Measurements from ENCODE around the gene FGF14.

Gene FGF14

GRCh38 chr13:101763191-101763590 is 638.7 kb downstream of the FGF14 start:
- no peaks in the 10 kb centered on the region for H3K9me3 ChIP-seq (ENCODE audit: control insufficient read depth, insufficient read depth, low read depth, low read length)
- H3K27ac ChIP-seq (ENCODE audit: extremely low read depth, low read depth, low read length) = no peak overlapping the region
- ChIA-PET POLR2A (no interaction called here), CTCF (no interaction called here)
- no peak overlapping the region for H3K4me3 ChIP-seq (ENCODE audit: low read depth, low read length)
- no peaks in the 10 kb centered on the region for H3K4me1 ChIP-seq (ENCODE audit: control insufficient read depth, insufficient read depth, low read length)
- no peak for TF ChIP-seq ZEB2 (tag by site-specific recombination; IDR thresholded peaks at IDR 0.05)
- H3K36me3 ChIP-seq (ENCODE audit: control insufficient read depth in 2 of 2, insufficient read depth in 1 of 2, low read length in 2 of 2) = no peaks in the 10 kb centered on the region

- POLR2A ChIA-PET = no interaction called here
- Histone ChIP-seq H3K9me3 (ENCODE audit: control insufficient read depth, insufficient read depth, low read depth, low read length) (no peaks in the 10 kb centered on the region), H3K4me1 (ENCODE audit: control insufficient read depth, insufficient read depth, low read length) (no peaks in the 10 kb centered on the region), H3K27ac (ENCODE audit: extremely low read depth, low read depth, low read length) (no peak overlapping the region), H3K36me3 (ENCODE audit: control insufficient read depth in 2 of 2, insufficient read depth in 1 of 2, low read length in 2 of 2) (no peaks in the 10 kb centered on the region), H3K4me3 (ENCODE audit: low read depth, low read length) (no peak overlapping the region)
- peak; percentile 47 for TF ChIP-seq ZNF654 (tag by site-specific recombination; IDR thresholded peaks at IDR 0.05; ENCODE audit: low read depth)
- no peak for TF ChIP-seq ZNF510 (tag by site-specific recombination; IDR thresholded peaks at IDR 0.05; ENCODE audit: insufficient replicate concordance)
- CTCF ChIA-PET = interaction anchor here (0.7 to 2.7 kb wide), 20 partner anchors 9 to 613 kb away, joined by 3 to 15 read pairs (median 3); no protein-coding TSS in a partner anchor
Measured at GRCh38 chr13:101757446-101758039, 644.3 kb downstream of the FGF14 start.

GRCh38 chr13:101755228-101755887 is 646.5 kb downstream of the FGF14 start:
- peaks cover 4% of the 10 kb centered on the region; the same call in 1 of the 2 replicates for H3K4me1 ChIP-seq (ENCODE audit: control insufficient read depth, insufficient read depth, low read length)
- no peak for TF ChIP-seq ZNF561 (tag by site-specific recombination; IDR thresholded peaks at IDR 0.05; ENCODE audit: borderline replicate concordance)
- TF ChIP-seq ZNF324 (tag by site-specific recombination; IDR thresholded peaks at IDR 0.05) = no peak
- CTCF ChIA-PET = interaction anchor here (0.6 kb wide), 1 partner anchor 245 kb away, joined by 5 read pairs; no protein-coding TSS in a partner anchor
- no peak overlapping the region for H3K27ac ChIP-seq (ENCODE audit: extremely low read depth, low read depth, low read length)
- H3K36me3 ChIP-seq (ENCODE audit: control insufficient read depth in 2 of 2, insufficient read depth in 1 of 2, low read length in 2 of 2) = no peaks in the 10 kb centered on the region
- POLR2A ChIA-PET = no interaction called here
- no peaks in the 10 kb centered on the region for H3K9me3 ChIP-seq (ENCODE audit: control insufficient read depth, insufficient read depth, low read depth, low read length)
- H3K4me3 ChIP-seq (ENCODE audit: low read depth, low read length) = no peak overlapping the region

- Histone ChIP-seq H3K27ac (ENCODE audit: extremely low read depth, low read depth, low read length) (no peak overlapping the region), H3K4me3 (ENCODE audit: low read depth, low read length) (no peak overlapping the region), H3K9me3 (ENCODE audit: control insufficient read depth, insufficient read depth, low read depth, low read length) (no peaks in the 10 kb centered on the region), H3K4me1 (ENCODE audit: control insufficient read depth, insufficient read depth, low read length) (peaks cover 4% of the 10 kb centered on the region; the same call in 1 of the 2 replicates), H3K36me3 (ENCODE audit: control insufficient read depth in 2 of 2, insufficient read depth in 1 of 2, low read length in 2 of 2) (no peaks in the 10 kb centered on the region)
- ChIA-PET POLR2A (no interaction called here), CTCF (no interaction called here)
- TF ChIP-seq GLI4 (tag by site-specific recombination; IDR thresholded peaks at IDR 0.05) = no peak
- TF ChIP-seq ZNF544 (tag by site-specific recombination; IDR thresholded peaks at IDR 0.05) = no peak
- TF ChIP-seq ZNF560 (tag by site-specific recombination; IDR thresholded peaks at IDR 0.05; ENCODE audit: borderline replicate concordance) = no peak
- no peak for TF ChIP-seq ZNF837 (tag by site-specific recombination; IDR thresholded peaks at IDR 0.05)
- TF ChIP-seq GLIS1 (tag by site-specific recombination; IDR thresholded peaks at IDR 0.05) = no peak
- TF ChIP-seq ZNF549 (tag by site-specific recombination; IDR thresholded peaks at IDR 0.05) = no peak
- TF ChIP-seq ZNF169 (tag by site-specific recombination; IDR thresholded peaks at IDR 0.05) = no peak
- TF ChIP-seq ZBTB44 (tag by site-specific recombination; IDR thresholded peaks at IDR 0.05) = no peak
- TF ChIP-seq AEBP2 (tag by site-specific recombination; IDR thresholded peaks at IDR 0.05; ENCODE audit: borderline replicate concordance) = no peak
- TF ChIP-seq ZNF664 (tag by site-specific recombination; IDR thresholded peaks at IDR 0.05) = no peak
- TF ChIP-seq ZNF121 (tag by site-specific recombination; IDR thresholded peaks at IDR 0.05) = no peak
- no peak for TF ChIP-seq KLF9 (tag by site-specific recombination; IDR thresholded peaks at IDR 0.05; ENCODE audit: low read depth)
- TF ChIP-seq ZBTB11 (tag by site-specific recombination; conservative IDR thresholded peaks at IDR 0.05; ENCODE audit: low read depth) = no peak
- TF ChIP-seq GLI2 (tag by site-specific recombination; IDR thresholded peaks at IDR 0.05; ENCODE audit: borderline replicate concordance, low read depth) = no peak
- no peak for TF ChIP-seq ZNF19 (tag by site-specific recombination; IDR thresholded peaks at IDR 0.05; ENCODE audit: low read depth)
Measured at GRCh38 chr13:101752432-101752831, 649.4 kb downstream of the FGF14 start.
